Lower leg skin (tissue), 3 donors: ENCODE measurements around the gene TM7SF3.

Experiments used
- CTCF ChIP-seq, 3 donors: fragments of 450-650 bp; IDR thresholded peaks; one replicate each; pipeline ENCODE4 v1.5.1; 2016; ENCODE audit warnings: antibody characterized with exemption in 3 of 3, mild to moderate bottlenecking in 3 of 3, moderate library complexity in 2 of 3
- POLR2A ChIP-seq, 2 donors: fragments of 450-650 bp; IDR thresholded peaks; one replicate each; pipeline ENCODE4 v1.6.1; 2016 to 2017; ENCODE audit warnings: antibody characterized with exemption in 2 of 2, mild to moderate bottlenecking in 1 of 2, moderate library complexity in 1 of 2

GRCh38 chr12:27014085-27014858 lies at the start of gene TM7SF3:
- TF ChIP-seq CTCF (IDR thresholded peaks at IDR 0.05) (peak in 1 of 3 donors; percentile 65), POLR2A (IDR thresholded peaks at IDR 0.05) (no peak)
